HepG2 (cell line): ENCODE measurements around the gene SLC50A1. TPM values are rescaled to one million over a fixed set of nuclear protein-coding genes. Genes with fewer than 3 reads are reported as not detected.
A peak's percentile ranks its signal among the peaks of the same experiment; 100 is the strongest.

Experiments used
- AGO1 ChIP-seq: fragments of 200-400 bp; formaldehyde crosslinking; IDR thresholded peaks from 2 replicates; pipeline ENCODE4 v1.6.1; 2017; ENCODE audit warnings: mild to moderate bottlenecking, low read depth, low read length, moderate library complexity; ENCODE audit not compliant: poor library complexity, severe bottlenecking
- EEA1 ChIP-seq: sonication (generic); formaldehyde crosslinking; IDR thresholded peaks from 2 replicates; pipeline ENCODE4 v1.5.1; 2020; ENCODE audit warnings: mild to moderate bottlenecking, missing genetic modification reagents, borderline replicate concordance
- FOXO4 ChIP-seq: sonication (generic); formaldehyde crosslinking; conservative IDR thresholded peaks from 2 replicates; pipeline ENCODE4 v1.8.1; 2023; ENCODE audit warnings: missing genetic modification reagents
- HNRNPH1 ChIP-seq: fragments of 200-400 bp; formaldehyde crosslinking; optimal IDR thresholded peaks from 2 replicates; pipeline ENCODE3; 2017; ENCODE audit warnings: mild to moderate bottlenecking, low read depth, low read length
- IRF1 ChIP-seq: sonication (generic); formaldehyde crosslinking; IDR thresholded peaks from 2 replicates; pipeline ENCODE4 v1.4.0; 2020; ENCODE audit warnings: low read depth, mild to moderate bottlenecking, missing genetic modification reagents
- JUN ChIP-seq: sonication (generic); formaldehyde crosslinking; IDR thresholded peaks from 2 replicates; pipeline ENCODE4 v1.4.0; 2020; ENCODE audit warnings: mild to moderate bottlenecking, missing genetic modification reagents
- NKX3-1 ChIP-seq: sonication (generic); formaldehyde crosslinking; IDR thresholded peaks from 2 replicates; pipeline ENCODE4 v1.5.0; 2020; ENCODE audit warnings: missing genetic modification reagents
- RFXAP ChIP-seq: sonication (generic); formaldehyde crosslinking; IDR thresholded peaks from 2 replicates; pipeline ENCODE4 v1.4.0; 2020; ENCODE audit warnings: missing genetic modification reagents, borderline replicate concordance
- TARDBP ChIP-seq: sonication (generic); formaldehyde crosslinking; IDR thresholded peaks from 2 replicates; pipeline ENCODE4 v1.8.0; 2022; ENCODE audit warnings: mild to moderate bottlenecking, missing genetic modification reagents
- YEATS2 ChIP-seq: sonication (generic); formaldehyde crosslinking; IDR thresholded peaks from 2 replicates; pipeline ENCODE4 v1.4.0; 2020; ENCODE audit warnings: missing genetic modification reagents, borderline replicate concordance
- ZBTB42 ChIP-seq: sonication (generic); formaldehyde crosslinking; IDR thresholded peaks from 2 replicates; pipeline ENCODE4 v1.5.0; 2020; ENCODE audit warnings: mild to moderate bottlenecking, missing genetic modification reagents
- ZMYM2 ChIP-seq: sonication (generic); formaldehyde crosslinking; IDR thresholded peaks from 2 replicates; pipeline ENCODE4 v1.8.0; 2022; ENCODE audit warnings: mild to moderate bottlenecking, missing genetic modification reagents
- ZMYM3 ChIP-seq: sonication (generic); formaldehyde crosslinking; IDR thresholded peaks from 2 replicates; pipeline ENCODE4 v1.5.1; 2020; ENCODE audit warnings: mild to moderate bottlenecking, missing genetic modification reagents
- ZNF30 ChIP-seq: sonication (generic); formaldehyde crosslinking; IDR thresholded peaks from 2 replicates; pipeline ENCODE4 v1.5.0; 2020; ENCODE audit warnings: mild to moderate bottlenecking, missing genetic modification reagents
- ZNF816 ChIP-seq: sonication (generic); formaldehyde crosslinking; IDR thresholded peaks from 2 replicates; pipeline ENCODE4 v1.8.0; 2022; ENCODE audit warnings: missing genetic modification reagents, mild to moderate bottlenecking, borderline replicate concordance
- ZNF83 ChIP-seq: sonication (generic); formaldehyde crosslinking; IDR thresholded peaks from 2 replicates; pipeline ENCODE4 v1.4.0; 2020; ENCODE audit warnings: missing genetic modification reagents, mild to moderate bottlenecking, borderline replicate concordance
- polyA plus RNA-seq, 8 experiments: library from polyadenylated mRNA; depleted of rRNA in 3 of 8; stranded (reverse) in 7 of 8; unstranded in 1 of 8; fragments of >200 nt; fragmentation: Illumina TruSeq in 4 of 8; extraction: Trizol in 4 of 8; gene quantifications; 2 replicates each; pipeline versions ENCODE4 v1.2.1 to v1.2.3, GENCODE V29; 2011 to 2016; ENCODE audit warnings: low read depth in 4 of 8, missing spikeins in 1 of 8, mixed read lengths in 1 of 8; ENCODE audit not compliant: insufficient read depth in 1 of 8
- total RNA-seq, 5 experiments: library from RNA; depleted of rRNA; stranded (reverse); fragments of >200 nt; fragmentation: Illumina TruSeq; extraction: Trizol; gene quantifications; 2 replicates each; pipeline ENCODE4 v1.2.3, GENCODE V29; 2016; ENCODE audit warnings: low read depth in 1 of 5
- TF ChIP-seq, protein P1 (sequence below): sonication (generic); formaldehyde crosslinking; conservative IDR thresholded peaks from 2 replicates; pipeline ENCODE4 v1.4.0; 2020; ENCODE audit warnings: missing genetic modification reagents
- TF ChIP-seq, protein P2 (sequence below): conservative IDR thresholded peaks from 2 replicates; pipeline ENCODE4 v1.6.1; 2018; ENCODE audit warnings: missing genetic modification reagents
- TF ChIP-seq, protein P3 (sequence below): sonication (generic); formaldehyde crosslinking; IDR thresholded peaks from 2 replicates; pipeline ENCODE4 v1.4.0; 2020; ENCODE audit warnings: missing genetic modification reagents
- TF ChIP-seq, protein P4 (sequence below): sonication (generic); formaldehyde crosslinking; IDR thresholded peaks from 2 replicates; pipeline ENCODE4 v1.4.0; 2020; ENCODE audit warnings: missing genetic modification reagents

Gene SLC50A1
- total and polyA plus RNA-seq, 2 of the 13 experiments (the other 11 are each of a cell fraction or from before 2014, with no cell fraction given), result 22.5 to 46.8 TPM

GRCh38 chr1:155178441-155179111, 42.9 kb downstream of the SLC50A1 start (continued):
- TF ChIP-seq, protein P1, sequence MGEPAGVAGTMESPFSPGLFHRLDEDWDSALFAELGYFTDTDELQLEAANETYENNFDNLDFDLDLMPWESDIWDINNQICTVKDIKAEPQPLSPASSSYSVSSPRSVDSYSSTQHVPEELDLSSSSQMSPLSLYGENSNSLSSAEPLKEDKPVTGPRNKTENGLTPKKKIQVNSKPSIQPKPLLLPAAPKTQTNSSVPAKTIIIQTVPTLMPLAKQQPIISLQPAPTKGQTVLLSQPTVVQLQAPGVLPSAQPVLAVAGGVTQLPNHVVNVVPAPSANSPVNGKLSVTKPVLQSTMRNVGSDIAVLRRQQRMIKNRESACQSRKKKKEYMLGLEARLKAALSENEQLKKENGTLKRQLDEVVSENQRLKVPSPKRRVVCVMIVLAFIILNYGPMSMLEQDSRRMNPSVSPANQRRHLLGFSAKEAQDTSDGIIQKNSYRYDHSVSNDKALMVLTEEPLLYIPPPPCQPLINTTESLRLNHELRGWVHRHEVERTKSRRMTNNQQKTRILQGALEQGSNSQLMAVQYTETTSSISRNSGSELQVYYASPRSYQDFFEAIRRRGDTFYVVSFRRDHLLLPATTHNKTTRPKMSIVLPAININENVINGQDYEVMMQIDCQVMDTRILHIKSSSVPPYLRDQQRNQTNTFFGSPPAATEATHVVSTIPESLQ (CRISPR knock-in tag), result no peak
- TF ChIP-seq ZMYM2 (CRISPR knock-in tag) (peak; percentile 82; the same call in 1 of the 2 replicates), FOXO4 (CRISPR knock-in tag) (no peak), HNRNPH1 (no peak), ZNF816 (CRISPR knock-in tag) (no peak), IRF1 (CRISPR knock-in tag) (no peak), ZNF83 (CRISPR knock-in tag) (no peak), JUN (CRISPR knock-in tag) (no peak), YEATS2 (CRISPR knock-in tag) (no peak), ZBTB42 (no peak), AGO1 (no peak), TARDBP (CRISPR knock-in tag) (no peak), RFXAP (CRISPR knock-in tag) (peak; percentile 47; the same call in 1 of the 2 replicates), ZNF30 (CRISPR knock-in tag) (no peak), EEA1 (CRISPR knock-in tag) (no peak), NKX3-1 (CRISPR knock-in tag) (no peak), ZMYM3 (no peak)
- TF ChIP-seq, protein P2, sequence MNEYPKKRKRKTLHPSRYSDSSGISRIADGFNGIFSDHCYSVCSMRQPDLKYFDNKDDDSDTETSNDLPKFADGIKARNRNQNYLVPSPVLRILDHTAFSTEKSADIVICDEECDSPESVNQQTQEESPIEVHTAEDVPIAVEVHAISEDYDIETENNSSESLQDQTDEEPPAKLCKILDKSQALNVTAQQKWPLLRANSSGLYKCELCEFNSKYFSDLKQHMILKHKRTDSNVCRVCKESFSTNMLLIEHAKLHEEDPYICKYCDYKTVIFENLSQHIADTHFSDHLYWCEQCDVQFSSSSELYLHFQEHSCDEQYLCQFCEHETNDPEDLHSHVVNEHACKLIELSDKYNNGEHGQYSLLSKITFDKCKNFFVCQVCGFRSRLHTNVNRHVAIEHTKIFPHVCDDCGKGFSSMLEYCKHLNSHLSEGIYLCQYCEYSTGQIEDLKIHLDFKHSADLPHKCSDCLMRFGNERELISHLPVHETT (CRISPR knock-in tag), result no peak
- TF ChIP-seq, protein P3, sequence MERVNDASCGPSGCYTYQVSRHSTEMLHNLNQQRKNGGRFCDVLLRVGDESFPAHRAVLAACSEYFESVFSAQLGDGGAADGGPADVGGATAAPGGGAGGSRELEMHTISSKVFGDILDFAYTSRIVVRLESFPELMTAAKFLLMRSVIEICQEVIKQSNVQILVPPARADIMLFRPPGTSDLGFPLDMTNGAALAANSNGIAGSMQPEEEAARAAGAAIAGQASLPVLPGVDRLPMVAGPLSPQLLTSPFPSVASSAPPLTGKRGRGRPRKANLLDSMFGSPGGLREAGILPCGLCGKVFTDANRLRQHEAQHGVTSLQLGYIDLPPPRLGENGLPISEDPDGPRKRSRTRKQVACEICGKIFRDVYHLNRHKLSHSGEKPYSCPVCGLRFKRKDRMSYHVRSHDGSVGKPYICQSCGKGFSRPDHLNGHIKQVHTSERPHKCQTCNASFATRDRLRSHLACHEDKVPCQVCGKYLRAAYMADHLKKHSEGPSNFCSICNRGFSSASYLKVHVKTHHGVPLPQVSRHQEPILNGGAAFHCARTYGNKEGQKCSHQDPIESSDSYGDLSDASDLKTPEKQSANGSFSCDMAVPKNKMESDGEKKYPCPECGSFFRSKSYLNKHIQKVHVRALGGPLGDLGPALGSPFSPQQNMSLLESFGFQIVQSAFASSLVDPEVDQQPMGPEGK, result peak; percentile 30
- TF ChIP-seq, protein P4, sequence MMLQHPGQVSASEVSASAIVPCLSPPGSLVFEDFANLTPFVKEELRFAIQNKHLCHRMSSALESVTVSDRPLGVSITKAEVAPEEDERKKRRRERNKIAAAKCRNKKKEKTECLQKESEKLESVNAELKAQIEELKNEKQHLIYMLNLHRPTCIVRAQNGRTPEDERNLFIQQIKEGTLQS (CRISPR knock-in tag), result no peak
